Astrocyte of the cerebellum (primary cell): ENCODE results near the gene KIF25.

Experiments
- DNase-seq: peaks from one replicate; pipeline ENCODE4 v3.0.0-alpha.2; 2011; ENCODE audit warnings: low read depth
- H3K4me3 ChIP-seq: 2 replicates; pipeline ENCODE4 v1.5.1; 2011; ENCODE audit warnings: mild to moderate bottlenecking, low read depth, low read length, moderate library complexity
- in situ Hi-C: cut with HindIII; loops from 2 replicates; pipeline ENCODE4 v1.10.0; 2017; ENCODE audit warnings: low sequenced_read_pairs
- TF ChIP-seq, protein P1 (sequence below): IDR thresholded peaks from 2 replicates; pipeline ENCODE4 v1.5.1; 2012; ENCODE audit warnings: low read length, low read depth, moderate library complexity, mild to moderate bottlenecking; ENCODE audit errors: missing control alignments

The KIF25 gene

GRCh38 chr6:168056892-168057527 is 59.5 kb downstream of the KIF25 start:
- no peak overlapping the region for H3K4me3 ChIP-seq
- no peak for DNase-seq
- in situ Hi-C loops = no loop called here
- TF ChIP-seq, protein P1, sequence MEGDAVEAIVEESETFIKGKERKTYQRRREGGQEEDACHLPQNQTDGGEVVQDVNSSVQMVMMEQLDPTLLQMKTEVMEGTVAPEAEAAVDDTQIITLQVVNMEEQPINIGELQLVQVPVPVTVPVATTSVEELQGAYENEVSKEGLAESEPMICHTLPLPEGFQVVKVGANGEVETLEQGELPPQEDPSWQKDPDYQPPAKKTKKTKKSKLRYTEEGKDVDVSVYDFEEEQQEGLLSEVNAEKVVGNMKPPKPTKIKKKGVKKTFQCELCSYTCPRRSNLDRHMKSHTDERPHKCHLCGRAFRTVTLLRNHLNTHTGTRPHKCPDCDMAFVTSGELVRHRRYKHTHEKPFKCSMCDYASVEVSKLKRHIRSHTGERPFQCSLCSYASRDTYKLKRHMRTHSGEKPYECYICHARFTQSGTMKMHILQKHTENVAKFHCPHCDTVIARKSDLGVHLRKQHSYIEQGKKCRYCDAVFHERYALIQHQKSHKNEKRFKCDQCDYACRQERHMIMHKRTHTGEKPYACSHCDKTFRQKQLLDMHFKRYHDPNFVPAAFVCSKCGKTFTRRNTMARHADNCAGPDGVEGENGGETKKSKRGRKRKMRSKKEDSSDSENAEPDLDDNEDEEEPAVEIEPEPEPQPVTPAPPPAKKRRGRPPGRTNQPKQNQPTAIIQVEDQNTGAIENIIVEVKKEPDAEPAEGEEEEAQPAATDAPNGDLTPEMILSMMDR = no peak

GRCh38 chr6:168057836-168058235 is 60.4 kb downstream of the KIF25 start:
- no peak overlapping the region for H3K4me3 ChIP-seq
- in situ Hi-C loops = no loop called here
- TF ChIP-seq, protein P1 = no peak
- DNase-seq = no peak

DNA sequence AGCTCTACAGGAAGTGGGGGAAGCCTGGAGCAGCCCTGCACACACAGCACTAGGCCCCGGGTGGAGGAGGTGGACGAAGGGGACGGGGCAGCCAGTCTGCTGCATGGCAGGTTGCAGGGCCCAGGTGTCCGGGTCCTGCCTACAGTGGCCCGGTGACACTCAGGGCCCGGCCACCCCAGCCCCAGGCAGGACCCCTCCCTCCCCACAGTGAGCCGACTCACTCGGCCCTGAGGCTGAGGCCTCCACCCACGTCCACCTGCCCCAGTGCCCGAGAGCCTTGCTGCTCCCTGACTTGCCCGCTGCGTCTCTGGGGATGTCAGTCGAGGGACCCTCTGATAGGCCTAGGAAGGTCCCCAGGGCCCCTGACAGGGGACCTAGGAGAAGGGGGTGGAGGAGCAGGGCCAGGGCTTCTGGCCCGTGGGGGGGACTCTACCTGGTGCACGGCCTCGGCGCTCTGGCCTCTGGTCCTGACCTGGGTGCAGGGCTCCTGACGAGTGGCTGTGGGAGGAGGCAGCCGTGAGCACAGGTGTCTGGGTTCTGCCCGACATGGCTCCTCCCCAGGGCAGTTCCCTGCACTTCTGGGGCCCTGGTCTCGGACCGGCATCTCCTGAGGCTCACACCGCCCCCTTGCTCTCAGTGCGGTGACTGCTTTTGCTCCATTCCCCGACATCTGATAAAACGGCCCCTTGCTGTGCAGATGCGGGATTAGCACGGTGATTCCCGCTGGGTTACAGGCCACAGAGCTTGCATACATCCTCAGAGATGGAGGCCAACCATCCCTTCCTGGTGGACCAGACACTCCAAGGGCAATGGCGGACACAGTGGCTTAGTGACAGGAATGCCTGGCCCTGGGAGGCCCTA is 61.5 kb downstream of the KIF25 start:
- in situ Hi-C loops = no loop called here
- TF ChIP-seq, protein P1 = no peak
- no peak overlapping the region for H3K4me3 ChIP-seq
- DNase-seq = no peak

GRCh38 chr6:168060521-168060931 is 63.1 kb downstream of the KIF25 start:
- TF ChIP-seq, protein P1 = peak; percentile 72
- H3K4me3 ChIP-seq = no peak overlapping the region
- DNase-seq = peak; percentile 34
- in situ Hi-C loops = no loop called here

GRCh38 chr6:168061269-168062210 is 64.1 kb downstream of the KIF25 start:
- no peak for DNase-seq
- no peak overlapping the region for H3K4me3 ChIP-seq
- in situ Hi-C loops = no loop called here
- TF ChIP-seq, protein P1 = no peak
